Endodermal cell (in vitro differentiated cells): ENCODE measurements around the gene TMEM121. TPM values are rescaled to one million over a fixed set of nuclear protein-coding genes. Genes with fewer than 3 reads are reported as not detected.
"Not testable (repeated sequence)": the region's sequence is repeated elsewhere in the genome, so short reads cannot be mapped to it uniquely, and the experiment has no call there.

ENCODE experiments used
- DNase-seq: peaks from one replicate; pipeline ENCODE4 v3.0.0-alpha.2; 2017
- H3K27ac ChIP-seq: 2 replicates; pipeline ENCODE4 v1.5.1; 2013; ENCODE audit warnings: mild to moderate bottlenecking, low read depth, low read length, moderate library complexity
- H3K27me3 ChIP-seq: 2 replicates; pipeline ENCODE4 v1.6.1; 2013; ENCODE audit warnings: mild to moderate bottlenecking, low read length, moderate library complexity; ENCODE audit not compliant: insufficient read depth, control insufficient read depth, poor library complexity, severe bottlenecking
- H3K36me3 ChIP-seq: 2 replicates; pipeline ENCODE4 v1.7.0; 2013; ENCODE audit warnings: mild to moderate bottlenecking, low read length, moderate library complexity; ENCODE audit not compliant: control insufficient read depth, insufficient read depth
- H3K4me1 ChIP-seq: one replicate; pipeline ENCODE4 v1.7.0; 2013; ENCODE audit warnings: low read length; ENCODE audit not compliant: control insufficient read depth, insufficient read depth
- H3K4me3 ChIP-seq: 2 replicates; pipeline ENCODE4 v1.5.1; 2013; ENCODE audit warnings: mild to moderate bottlenecking, low read length, moderate library complexity
- H3K9ac ChIP-seq: 2 replicates; pipeline ENCODE4 v1.6.1; 2013; ENCODE audit warnings: mild to moderate bottlenecking, low read length, moderate library complexity; ENCODE audit not compliant: poor library complexity, severe bottlenecking; ENCODE audit errors: extremely low read depth
- H3K9me3 ChIP-seq: 2 replicates; pipeline ENCODE4 v1.6.1; 2013; ENCODE audit warnings: mild to moderate bottlenecking, low read length, moderate library complexity; ENCODE audit not compliant: control insufficient read depth
- H3K27ac Mint-ChIP-seq: 2 replicates; pipeline ENCODE4 v1.8.0; 2020; ENCODE audit warnings: mixed read lengths
- H3K27me3 Mint-ChIP-seq: 2 replicates; pipeline ENCODE4 v1.8.0; 2021; ENCODE audit warnings: mild to moderate bottlenecking, mixed read lengths; ENCODE audit not compliant: insufficient read depth
- H3K36me3 Mint-ChIP-seq: 2 replicates; pipeline ENCODE4 v1.8.0; 2020; ENCODE audit warnings: low read depth, mixed read lengths
- H3K4me1 Mint-ChIP-seq: 2 replicates; pipeline ENCODE4 v1.8.0; 2020; ENCODE audit warnings: mixed read lengths
- H3K4me3 Mint-ChIP-seq: 2 replicates; pipeline ENCODE4 v1.8.0; 2020; ENCODE audit warnings: mild to moderate bottlenecking, moderate library complexity, mixed read lengths
- H3K9me3 Mint-ChIP-seq: 2 replicates; pipeline ENCODE4 v1.8.0; 2020; ENCODE audit warnings: mild to moderate bottlenecking, mixed read lengths
- WGBS, 2 experiments: methylation state at CpG; one replicate each; pipeline versions ENCODE4 v1.1.5 to v1.1.7; 2013; ENCODE audit warnings: missing lambda C conversion rate in 2 of 2, mixed read lengths in 1 of 2; ENCODE audit not compliant: insufficient coverage in 1 of 2, insufficient read length in 1 of 2; 5-methylcytosine and 5-hydroxymethylcytosine counted together
- total RNA-seq, 2 donors: library from RNA; stranded (reverse); fragmentation: NEBNext Ultra II Directional in 1 of 2; extraction: Animal tissue kit (Norgen Biotek cat#: 25700) in 1 of 2; gene quantifications; 2 replicates in 1 of 2; 3 replicates in 1 of 2; pipeline ENCODE4 v1.2.1, GENCODE V29; 2021
- TF ChIP-seq, protein P1 (sequence below): fragments of 200-600 bp; sonication (generic); conservative IDR thresholded peaks from 2 replicates; pipeline ENCODE4 v1.5.0; 2021; ENCODE audit warnings: antibody characterized with exemption, mild to moderate bottlenecking

TMEM121 gene
- total RNA-seq, 2 donors from 2014 or later = 0.29 to 1.5 TPM

DNA sequence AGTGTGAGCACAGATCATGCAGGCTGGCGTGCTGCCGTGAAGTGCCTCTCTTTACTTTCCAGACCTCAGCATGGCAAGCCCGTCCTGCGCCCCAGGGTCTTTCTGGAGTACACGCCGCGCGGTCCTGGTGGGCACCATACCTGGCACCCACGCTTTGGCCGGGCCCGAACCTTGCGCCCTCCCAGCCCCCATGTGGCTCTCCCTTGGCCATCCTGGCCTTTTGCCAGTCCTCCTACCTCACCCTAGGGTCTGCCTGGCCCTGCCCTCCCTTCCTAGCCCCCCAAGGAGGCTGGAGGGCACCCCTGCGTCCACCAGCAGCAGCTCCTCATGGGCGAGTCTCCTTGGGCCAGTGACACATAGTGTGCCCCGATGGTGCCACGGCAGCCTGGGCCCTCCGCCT lies 48.0 kb downstream of the TMEM121 start:
- peaks cover 47% of the 10 kb centered on the region for H3K9me3 ChIP-seq
- not testable (repeated sequence) for H3K27me3 Mint-ChIP-seq, H3K27ac Mint-ChIP-seq, H3K36me3 ChIP-seq, DNase-seq, H3K4me1 Mint-ChIP-seq, H3K36me3 Mint-ChIP-seq, H3K4me3 Mint-ChIP-seq, H3K4me1 ChIP-seq, H3K9ac ChIP-seq, H3K27me3 ChIP-seq, H3K27ac ChIP-seq, H3K4me3 ChIP-seq
- WGBS, 2 experiments = 96% methylated on average over 4 of the region's 17 CpGs; no CpG with 5 or more reads in 1 of the 2 experiments
- H3K9me3 Mint-ChIP-seq = peaks cover 51% of the 10 kb centered on the region

DNA sequence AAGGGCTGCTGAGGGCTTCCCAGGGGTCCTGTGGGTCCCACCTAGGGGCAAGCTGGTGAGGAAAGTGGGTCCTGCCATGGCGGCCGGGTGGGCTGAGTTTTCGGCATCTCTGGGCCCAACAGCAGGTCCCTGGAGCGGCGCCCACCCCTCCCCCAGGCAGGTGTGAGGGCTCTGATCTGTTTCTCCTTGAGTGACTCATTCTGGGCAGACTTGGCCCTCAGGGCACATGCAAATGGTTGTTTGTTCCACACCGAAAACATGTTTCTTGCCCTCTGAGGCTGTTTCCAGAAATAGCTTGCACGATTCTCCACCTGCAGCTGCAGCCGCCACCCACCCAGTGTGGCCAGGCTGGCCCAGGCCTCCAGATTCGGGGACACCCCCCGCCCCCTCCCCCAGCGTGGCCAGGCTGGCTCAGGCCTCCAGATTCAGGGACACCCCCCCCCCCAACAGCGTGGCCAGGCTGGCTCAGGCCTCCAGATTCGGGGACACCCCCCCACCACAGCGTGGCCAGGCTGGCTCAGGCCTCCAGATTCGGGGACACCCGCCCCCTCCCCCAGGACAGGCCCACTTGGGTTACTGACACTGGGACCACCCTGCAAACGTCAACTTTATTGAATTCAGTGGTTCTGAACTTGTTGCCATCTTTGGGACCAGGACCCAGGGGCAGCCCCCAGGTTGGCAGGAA lies 48.8 kb downstream of the TMEM121 start:
- H3K9me3 Mint-ChIP-seq = peaks cover 44% of the 10 kb centered on the region

GRCh38 chr14:105576525-105577088 lies 50.2 kb downstream of the TMEM121 start:
- no peaks in the 10 kb centered on the region for H3K4me1 Mint-ChIP-seq
- Histone ChIP-seq H3K36me3 (no peaks in the 10 kb centered on the region), H3K9ac (no peak overlapping the region), H3K4me3 (peak overlapping the region; percentile 67), H3K4me1 (no peaks in the 10 kb centered on the region), H3K27ac (no peak overlapping the region), H3K9me3 (peaks cover 44% of the 10 kb centered on the region), H3K27me3 (no peaks in the 10 kb centered on the region)
- TF ChIP-seq, protein P1, sequence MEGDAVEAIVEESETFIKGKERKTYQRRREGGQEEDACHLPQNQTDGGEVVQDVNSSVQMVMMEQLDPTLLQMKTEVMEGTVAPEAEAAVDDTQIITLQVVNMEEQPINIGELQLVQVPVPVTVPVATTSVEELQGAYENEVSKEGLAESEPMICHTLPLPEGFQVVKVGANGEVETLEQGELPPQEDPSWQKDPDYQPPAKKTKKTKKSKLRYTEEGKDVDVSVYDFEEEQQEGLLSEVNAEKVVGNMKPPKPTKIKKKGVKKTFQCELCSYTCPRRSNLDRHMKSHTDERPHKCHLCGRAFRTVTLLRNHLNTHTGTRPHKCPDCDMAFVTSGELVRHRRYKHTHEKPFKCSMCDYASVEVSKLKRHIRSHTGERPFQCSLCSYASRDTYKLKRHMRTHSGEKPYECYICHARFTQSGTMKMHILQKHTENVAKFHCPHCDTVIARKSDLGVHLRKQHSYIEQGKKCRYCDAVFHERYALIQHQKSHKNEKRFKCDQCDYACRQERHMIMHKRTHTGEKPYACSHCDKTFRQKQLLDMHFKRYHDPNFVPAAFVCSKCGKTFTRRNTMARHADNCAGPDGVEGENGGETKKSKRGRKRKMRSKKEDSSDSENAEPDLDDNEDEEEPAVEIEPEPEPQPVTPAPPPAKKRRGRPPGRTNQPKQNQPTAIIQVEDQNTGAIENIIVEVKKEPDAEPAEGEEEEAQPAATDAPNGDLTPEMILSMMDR = no peak
- H3K27ac Mint-ChIP-seq = no peak overlapping the region
- H3K4me3 Mint-ChIP-seq = no peak overlapping the region
- peaks cover 43% of the 10 kb centered on the region for H3K9me3 Mint-ChIP-seq
- peaks cover 12% of the 10 kb centered on the region for H3K36me3 Mint-ChIP-seq
- H3K27me3 Mint-ChIP-seq = no peaks in the 10 kb centered on the region
- DNase-seq = peak; percentile 5
- 81% methylated on average over 2 of the region's 2 CpGs for WGBS, 2 experiments

More for the DNA sequence above, 48.8 kb downstream of the TMEM121 start:
- H3K27ac Mint-ChIP-seq, DNase-seq, H3K4me3 Mint-ChIP-seq, H3K27me3 Mint-ChIP-seq, H3K27me3 ChIP-seq, H3K4me3 ChIP-seq, H3K36me3 ChIP-seq, H3K4me1 ChIP-seq, H3K9ac ChIP-seq, H3K27ac ChIP-seq, H3K36me3 Mint-ChIP-seq, H3K4me1 Mint-ChIP-seq: not testable (repeated sequence)
- no CpG with 5 or more reads among the region's 17 CpGs for WGBS, 2 experiments
- H3K9me3 ChIP-seq = peaks cover 40% of the 10 kb centered on the region

DNA sequence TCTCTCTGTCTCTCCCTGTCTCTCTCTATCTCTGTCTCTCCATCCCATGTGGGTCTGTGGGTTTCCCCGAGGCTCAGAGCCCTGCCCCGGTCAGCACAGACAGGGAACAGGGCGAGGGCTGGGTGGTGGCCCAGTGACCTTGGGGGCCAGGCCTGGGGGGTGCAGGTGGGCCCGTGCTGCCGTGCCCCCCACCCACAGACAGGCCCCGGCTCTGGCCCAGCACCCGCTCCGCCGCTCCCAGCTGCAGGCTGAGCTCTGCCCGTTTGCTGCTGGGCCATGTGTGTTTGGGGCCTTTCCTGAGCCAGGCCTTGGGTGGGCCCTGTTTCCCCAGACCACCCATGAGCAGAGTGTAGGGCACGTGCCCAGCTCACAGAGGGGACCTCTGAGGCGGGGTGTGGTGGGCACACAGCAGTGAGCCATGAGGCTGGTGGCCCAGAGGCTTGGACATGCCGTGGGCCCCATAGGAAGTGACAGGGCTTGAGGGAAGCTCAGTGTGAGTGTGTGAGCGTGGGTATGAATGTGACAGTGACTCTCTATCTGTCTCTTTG lies 51.0 kb downstream of the TMEM121 start:
- H3K27me3 Mint-ChIP-seq = no peaks in the 10 kb centered on the region
- no peak overlapping the region for H3K27ac Mint-ChIP-seq
- Histone ChIP-seq H3K27me3 (no peaks in the 10 kb centered on the region), H3K27ac (no peak overlapping the region), H3K4me3 (peak overlapping the region; percentile 67), H3K36me3 (no peaks in the 10 kb centered on the region), H3K9me3 (peaks cover 44% of the 10 kb centered on the region), H3K4me1 (no peaks in the 10 kb centered on the region), H3K9ac (no peak overlapping the region)
- peaks cover 48% of the 10 kb centered on the region for H3K9me3 Mint-ChIP-seq
- peaks cover 13% of the 10 kb centered on the region for H3K36me3 Mint-ChIP-seq
- WGBS, 2 experiments = 74 to 85% methylated on average over 8 to 14 of the region's 14 CpGs
- TF ChIP-seq, protein P1 = no peak
- no peaks in the 10 kb centered on the region for H3K4me1 Mint-ChIP-seq
- DNase-seq = peak; percentile 5
- H3K4me3 Mint-ChIP-seq = no peak overlapping the region
